Measurements from ENCODE around the gene SPATA6L.

DNA sequence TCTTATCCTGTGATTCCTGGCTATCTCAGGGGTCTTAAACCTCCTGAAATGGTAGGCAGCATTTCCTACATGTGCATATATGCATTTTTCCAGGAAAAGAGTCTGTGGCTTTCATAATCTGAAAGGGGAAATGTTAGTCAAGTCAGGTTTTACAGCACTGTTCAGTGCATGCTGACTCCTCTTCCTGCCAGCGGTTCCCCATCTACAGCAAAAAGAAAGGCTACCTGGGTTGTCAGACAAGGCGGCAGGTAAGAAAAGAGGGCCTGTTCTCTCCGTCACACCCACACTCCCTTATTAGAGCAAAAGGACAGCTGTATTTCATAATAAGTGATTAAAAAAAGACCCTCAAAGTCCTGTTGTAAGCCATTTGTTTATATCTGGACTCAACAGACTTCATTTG is 4.3 kb upstream of the SPATA6L start:
- TF ChIP-seq, protein P1, sequence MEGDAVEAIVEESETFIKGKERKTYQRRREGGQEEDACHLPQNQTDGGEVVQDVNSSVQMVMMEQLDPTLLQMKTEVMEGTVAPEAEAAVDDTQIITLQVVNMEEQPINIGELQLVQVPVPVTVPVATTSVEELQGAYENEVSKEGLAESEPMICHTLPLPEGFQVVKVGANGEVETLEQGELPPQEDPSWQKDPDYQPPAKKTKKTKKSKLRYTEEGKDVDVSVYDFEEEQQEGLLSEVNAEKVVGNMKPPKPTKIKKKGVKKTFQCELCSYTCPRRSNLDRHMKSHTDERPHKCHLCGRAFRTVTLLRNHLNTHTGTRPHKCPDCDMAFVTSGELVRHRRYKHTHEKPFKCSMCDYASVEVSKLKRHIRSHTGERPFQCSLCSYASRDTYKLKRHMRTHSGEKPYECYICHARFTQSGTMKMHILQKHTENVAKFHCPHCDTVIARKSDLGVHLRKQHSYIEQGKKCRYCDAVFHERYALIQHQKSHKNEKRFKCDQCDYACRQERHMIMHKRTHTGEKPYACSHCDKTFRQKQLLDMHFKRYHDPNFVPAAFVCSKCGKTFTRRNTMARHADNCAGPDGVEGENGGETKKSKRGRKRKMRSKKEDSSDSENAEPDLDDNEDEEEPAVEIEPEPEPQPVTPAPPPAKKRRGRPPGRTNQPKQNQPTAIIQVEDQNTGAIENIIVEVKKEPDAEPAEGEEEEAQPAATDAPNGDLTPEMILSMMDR (IDR thresholded peaks at IDR 0.05), result no peak
- no peak for TF ChIP-seq POLR2A (IDR thresholded peaks at IDR 0.05)
